Gastroesophageal sphincter (tissue), 4 donors: ENCODE data around the gene MIGA1. TPM values are rescaled to one million over a fixed set of nuclear protein-coding genes. Genes with fewer than 3 reads are reported as not detected.

Experiments
- ATAC-seq: fragments of 150-250 bp; one replicate; pipeline ENCODE4 v1.9.1; 2016; ENCODE audit warnings: mild to moderate bottlenecking, moderate library complexity
- H3K27ac ChIP-seq, 4 donors: fragments of 200-600 bp; sonication (generic) in 3 of 4; 1 replicate in 3 of 4; 2 replicates in 1 of 4; pipeline ENCODE4 v1.5.1; 2016 to 2019
- H3K27me3 ChIP-seq: fragments of 200-600 bp; sonication (generic); one replicate; pipeline ENCODE4 v1.5.1; 2019
- H3K36me3 ChIP-seq, 2 donors: fragments of 200-600 bp; sonication (generic); one replicate each; pipeline ENCODE4 v1.5.1; 2019; ENCODE audit warnings: control low read depth in 1 of 2
- H3K4me1 ChIP-seq, 3 donors: fragments of 200-600 bp; sonication (generic); 1 replicate in 2 of 3; 2 replicates in 1 of 3; pipeline ENCODE4 v1.5.1; 2016 to 2019; ENCODE audit warnings: control low read depth in 2 of 3
- H3K4me3 ChIP-seq, 2 donors: fragments of 200-600 bp; sonication (generic); one replicate each; pipeline ENCODE4 v1.5.1; 2019; ENCODE audit warnings: mild to moderate bottlenecking in 1 of 2, moderate library complexity in 1 of 2
- H3K9me3 ChIP-seq, 3 donors: fragments of 200-600 bp; sonication (generic); one replicate each; pipeline ENCODE4 v1.5.1; 2017 to 2019; ENCODE audit warnings: control low read depth in 2 of 3
- EP300 ChIP-seq: sonication (generic); formaldehyde crosslinking; IDR thresholded peaks from one replicate; pipeline ENCODE4 v1.6.1; 2017; ENCODE audit warnings: antibody characterized with exemption, mild to moderate bottlenecking
- POLR2A ChIP-seq, 2 donors: fragments of 450-650 bp; IDR thresholded peaks; one replicate each; pipeline ENCODE4 v1.6.1; 2017; ENCODE audit warnings: antibody characterized with exemption in 2 of 2, mild to moderate bottlenecking in 2 of 2, moderate library complexity in 1 of 2
- POLR2AphosphoS5 ChIP-seq: sonication (generic); formaldehyde crosslinking; IDR thresholded peaks from one replicate; pipeline ENCODE4 v1.6.1; 2017; ENCODE audit warnings: antibody characterized with exemption
- WGBS, 2 donors: methylation state at CpG; one replicate each; pipeline ENCODE4 v1.1.5; 2018; ENCODE audit warnings: low coverage in 1 of 2; 5-methylcytosine and 5-hydroxymethylcytosine counted together
- total RNA-seq, 4 donors: library from RNA; depleted of rRNA; stranded (reverse); fragments of >200 nt; gene quantifications; one replicate each; pipeline ENCODE4 v1.1.0, GENCODE V29; 2016
- TF ChIP-seq, protein P1 (sequence below), 4 experiments: fragments of 200-600 bp in 2 of 4; fragments of 450-650 bp in 2 of 4; sonication (generic) in 1 of 4; IDR thresholded peaks; one replicate each; pipeline ENCODE4 v1.5.1; 2017 to 2019; ENCODE audit warnings: antibody characterized with exemption in 4 of 4, mild to moderate bottlenecking in 2 of 4, moderate library complexity in 2 of 4

The MIGA1 gene
- total RNA-seq, 4 donors from 2014 or later, result 13.8 to 22.3 (median 20.6) TPM

DNA sequence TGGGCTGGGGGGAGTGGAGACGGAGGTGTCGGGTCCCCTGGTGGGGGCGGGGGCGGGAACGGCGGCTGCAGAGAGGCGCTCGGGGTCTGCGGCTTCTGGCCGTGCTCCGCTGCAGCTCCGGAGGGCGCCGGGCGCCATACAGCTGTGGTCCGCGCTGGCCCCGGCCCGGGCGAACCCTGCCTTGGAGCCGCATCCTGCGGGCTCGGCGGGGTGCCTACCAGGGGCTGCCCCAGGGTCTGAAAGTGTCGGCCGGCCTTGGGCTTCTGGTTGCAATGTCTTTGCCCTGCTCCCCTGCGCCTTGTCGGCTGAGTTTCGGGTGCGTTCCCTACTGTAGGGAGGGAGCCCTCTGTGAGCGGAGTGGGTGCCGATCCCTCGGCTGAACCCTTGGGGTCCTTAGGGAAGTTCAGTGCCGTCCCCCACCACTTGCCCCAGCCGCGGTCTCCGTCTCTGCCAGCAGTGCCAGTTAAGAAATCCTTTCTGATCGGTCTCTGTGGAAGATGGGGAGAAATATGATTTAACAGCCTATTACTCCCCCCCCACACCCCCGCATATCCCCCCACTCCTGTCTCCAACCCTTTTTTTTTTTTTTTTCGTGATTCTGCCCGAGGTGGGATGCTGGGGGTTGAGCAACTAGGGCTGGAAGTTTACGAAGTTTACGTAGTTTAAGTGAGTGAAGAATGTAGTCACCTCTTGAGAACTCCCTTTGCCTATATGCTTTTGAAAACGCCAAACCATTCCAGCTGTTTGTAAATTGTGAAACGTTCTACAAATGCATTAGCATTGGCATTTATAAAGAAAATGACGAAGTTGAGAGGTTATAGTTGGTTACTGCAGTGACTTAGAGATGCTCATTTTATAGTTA, 109.6 kb downstream of the MIGA1 start:
- H3K27me3 ChIP-seq, result no peaks in the 10 kb centered on the region
- peaks cover 0 to 6% of the 10 kb centered on the region in 2 donors for H3K36me3 ChIP-seq
- 0 to 3% methylated on average over 4 to 12 of the region's 46 CpGs for whole genome bisulfite sequencing, 2 donors
- H3K4me3 ChIP-seq, result peak overlapping the region; percentile 74 to 83
- ATAC-seq, result peak; percentile 26
- H3K27ac ChIP-seq, result peak overlapping the region; percentile 82 to 98 (median 96)
- H3K4me1 ChIP-seq, result peaks cover 0 to 42% (median 4%) of the 10 kb centered on the region in 3 donors
- H3K9me3 ChIP-seq, result no peaks in the 10 kb centered on the region
- TF ChIP-seq, protein P1, sequence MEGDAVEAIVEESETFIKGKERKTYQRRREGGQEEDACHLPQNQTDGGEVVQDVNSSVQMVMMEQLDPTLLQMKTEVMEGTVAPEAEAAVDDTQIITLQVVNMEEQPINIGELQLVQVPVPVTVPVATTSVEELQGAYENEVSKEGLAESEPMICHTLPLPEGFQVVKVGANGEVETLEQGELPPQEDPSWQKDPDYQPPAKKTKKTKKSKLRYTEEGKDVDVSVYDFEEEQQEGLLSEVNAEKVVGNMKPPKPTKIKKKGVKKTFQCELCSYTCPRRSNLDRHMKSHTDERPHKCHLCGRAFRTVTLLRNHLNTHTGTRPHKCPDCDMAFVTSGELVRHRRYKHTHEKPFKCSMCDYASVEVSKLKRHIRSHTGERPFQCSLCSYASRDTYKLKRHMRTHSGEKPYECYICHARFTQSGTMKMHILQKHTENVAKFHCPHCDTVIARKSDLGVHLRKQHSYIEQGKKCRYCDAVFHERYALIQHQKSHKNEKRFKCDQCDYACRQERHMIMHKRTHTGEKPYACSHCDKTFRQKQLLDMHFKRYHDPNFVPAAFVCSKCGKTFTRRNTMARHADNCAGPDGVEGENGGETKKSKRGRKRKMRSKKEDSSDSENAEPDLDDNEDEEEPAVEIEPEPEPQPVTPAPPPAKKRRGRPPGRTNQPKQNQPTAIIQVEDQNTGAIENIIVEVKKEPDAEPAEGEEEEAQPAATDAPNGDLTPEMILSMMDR (IDR thresholded peaks at IDR 0.05), result peak in 1 of 4 experiments; percentile 6
- TF ChIP-seq EP300 (no peak), POLR2AphosphoS5 (no peak)

DNA sequence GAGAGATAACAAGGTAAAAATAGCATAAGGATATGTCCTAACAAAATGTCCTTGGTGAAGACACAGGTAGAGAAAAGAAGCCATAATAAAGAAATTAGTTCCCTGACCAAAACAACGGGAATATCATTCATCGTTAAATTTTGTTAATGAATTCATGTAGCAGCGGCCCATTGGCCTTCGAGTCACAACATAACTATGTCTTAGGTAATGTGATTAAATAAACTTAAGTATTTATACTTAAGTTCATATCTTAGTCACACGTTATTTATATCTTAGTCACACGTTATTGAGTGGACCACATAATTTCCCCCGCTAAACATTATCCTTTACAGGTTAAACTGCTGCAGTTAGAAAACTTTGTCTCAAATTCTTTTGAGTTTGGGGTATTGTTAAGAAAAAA, 110.2 kb downstream of the MIGA1 start:
- TF ChIP-seq POLR2A (IDR thresholded peaks at IDR 0.05) (no peak), POLR2AphosphoS5 (peak; percentile 83)
- ATAC-seq, result peak; percentile 35
- peak overlapping the region; percentile 82 to 98 (median 96) for H3K27ac ChIP-seq
- no peaks in the 10 kb centered on the region for H3K9me3 ChIP-seq
- H3K36me3 ChIP-seq, result peaks cover 0 to 12% of the 10 kb centered on the region in 2 donors
- H3K4me1 ChIP-seq, result peaks cover 0 to 47% (median 4%) of the 10 kb centered on the region in 3 donors
- no peaks in the 10 kb centered on the region for H3K27me3 ChIP-seq
- peak overlapping the region; percentile 74 to 83 for H3K4me3 ChIP-seq
- WGBS, 2 donors, result 26 to 47% methylated on average over 7 of the region's 7 CpGs

DNA sequence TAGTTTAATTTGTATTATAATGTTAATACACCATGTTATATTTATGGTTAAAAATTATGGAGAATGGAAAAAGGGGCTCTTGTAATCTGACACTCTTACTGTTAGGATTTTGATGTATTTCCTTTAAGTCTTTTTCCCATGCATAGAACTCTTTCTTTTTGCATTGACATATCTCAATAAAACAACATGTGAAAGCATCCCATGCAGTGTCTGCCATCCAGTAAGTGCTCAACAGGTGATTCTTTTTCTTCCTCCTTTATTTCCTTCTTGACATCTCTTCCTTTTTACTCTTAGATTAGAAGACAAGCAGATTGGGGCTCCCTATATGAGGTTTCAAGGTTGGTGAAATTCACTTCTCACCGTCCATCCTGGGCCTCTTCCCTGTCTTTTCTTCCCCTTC, 111.8 kb downstream of the MIGA1 start:
- TF ChIP-seq EP300, result no peak
- TF ChIP-seq, protein P1 (IDR thresholded peaks at IDR 0.05), result no peak
- TF ChIP-seq POLR2AphosphoS5, result no peak
- no peak for TF ChIP-seq POLR2A (IDR thresholded peaks at IDR 0.05)
- Histone ChIP-seq H3K4me3 (peak overlapping the region; percentile 74 to 83), H3K27me3 (no peaks in the 10 kb centered on the region), H3K9me3 (no peaks in the 10 kb centered on the region), H3K27ac (peak overlapping the region in 3 of 4 donors; percentile 82 to 98 (median 96)), H3K4me1 (peaks cover 0 to 62% (median 4%) of the 10 kb centered on the region in 3 donors), H3K36me3 (peaks cover 0 to 13% of the 10 kb centered on the region in 2 donors)
- whole genome bisulfite sequencing, 2 donors, result 71% methylated on average over 1 of the region's 1 CpG
- no peak for ATAC-seq

DNA sequence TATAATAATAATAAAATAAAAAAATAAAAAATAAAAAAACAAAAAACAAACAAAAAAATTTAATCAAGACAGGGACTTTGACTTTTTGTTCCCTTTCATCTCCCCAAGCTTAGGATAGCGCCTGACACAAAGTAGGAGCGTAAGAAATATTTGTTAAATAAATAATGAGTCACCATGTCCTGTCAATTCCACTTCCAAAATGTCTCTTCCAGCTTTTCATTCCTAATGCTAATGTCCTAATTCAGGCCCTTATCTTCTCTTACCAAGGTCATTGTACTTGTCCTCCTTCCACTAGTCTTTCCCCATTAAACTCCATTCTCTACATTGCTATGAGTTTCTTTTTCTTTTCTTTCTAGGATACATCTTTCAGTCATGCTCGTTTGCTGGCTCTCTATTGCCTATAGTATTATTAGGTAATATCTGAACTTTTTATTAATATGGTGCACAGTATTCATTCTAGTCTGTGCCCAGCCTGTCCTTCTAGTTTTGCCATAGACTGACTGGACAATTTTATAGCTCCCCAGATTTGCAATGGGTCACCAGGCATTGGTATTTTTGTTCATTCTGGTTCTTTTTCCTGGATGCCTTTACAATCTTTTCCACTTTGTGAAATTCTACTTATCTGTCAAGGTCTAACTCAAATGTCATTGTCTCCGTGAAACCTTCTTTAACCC, 120.3 kb downstream of the MIGA1 start:
- Histone ChIP-seq H3K4me3 (peak overlapping the region; percentile 13 to 19), H3K27ac (peak overlapping the region in 3 of 4 donors; percentile 48 to 61 (median 53)), H3K9me3 (no peaks in the 10 kb centered on the region), H3K27me3 (no peaks in the 10 kb centered on the region), H3K36me3 (peaks cover 0 to 6% of the 10 kb centered on the region in 2 donors), H3K4me1 (peaks cover 0 to 55% (median 6%) of the 10 kb centered on the region in 3 donors)
- no peak for TF ChIP-seq POLR2AphosphoS5
- TF ChIP-seq, protein P1 (IDR thresholded peaks at IDR 0.05), result no peak
- TF ChIP-seq POLR2A (IDR thresholded peaks at IDR 0.05), result no peak
- no peak for TF ChIP-seq EP300
- no peak for ATAC-seq
- 47 to 55% methylated on average over 4 of the region's 4 CpGs for WGBS, 2 donors

DNA sequence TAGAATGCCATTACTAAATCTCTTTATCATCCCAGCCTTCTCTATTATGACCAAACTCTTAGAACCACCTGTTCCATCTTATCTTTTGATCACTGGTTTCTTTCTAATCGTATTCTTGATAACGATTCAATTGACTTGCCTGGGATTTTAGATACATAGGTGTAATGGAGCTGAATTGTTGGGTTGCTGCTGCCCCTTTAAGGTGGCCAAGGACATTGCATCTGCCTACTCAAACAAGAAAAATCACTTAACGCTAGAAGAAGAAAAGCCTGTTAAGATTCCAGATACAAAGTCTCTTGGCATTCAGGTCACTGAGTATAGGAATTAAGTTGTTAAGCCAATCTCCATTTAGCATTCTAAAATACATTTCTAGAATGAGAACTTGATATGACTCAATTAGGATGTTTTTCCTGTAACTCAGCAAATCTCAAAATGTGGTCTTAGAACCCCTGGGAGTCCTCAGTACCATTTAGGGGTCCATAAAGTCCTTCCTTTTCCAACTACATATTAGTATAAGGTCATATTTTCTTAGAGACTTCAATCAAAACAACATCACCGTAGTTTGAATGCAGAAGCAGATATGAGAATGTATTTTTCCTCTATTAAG, 121.3 kb downstream of the MIGA1 start:
- TF ChIP-seq, protein P1 (IDR thresholded peaks at IDR 0.05), result peak; percentile 34 to 67 (median 59)
- no peak for TF ChIP-seq POLR2AphosphoS5
- Histone ChIP-seq H3K4me3 (peak overlapping the region; percentile 13 to 36), H3K27ac (peak overlapping the region in 3 of 4 donors; percentile 48 to 61 (median 53)), H3K9me3 (no peaks in the 10 kb centered on the region), H3K4me1 (peaks cover 0 to 54% (median 6%) of the 10 kb centered on the region in 3 donors), H3K36me3 (peaks cover 0 to 6% of the 10 kb centered on the region in 2 donors), H3K27me3 (no peaks in the 10 kb centered on the region)
- 4 to 7% methylated on average over 3 to 4 of the region's 4 CpGs for WGBS, 2 donors
- no peak for ATAC-seq
